GM23338 (cell line): ENCODE measurements around the gene CIRBP.

Experiments
- ETS1 ChIP-seq: IDR thresholded peaks from 2 replicates; pipeline ENCODE4 v1.6.1; 2016; ENCODE audit warnings: antibody characterized with exemption
- EZH2 ChIP-seq: fragments of 200-600 bp; sonication (generic); IDR thresholded peaks from one replicate; pipeline ENCODE4 v1.8.0; 2017; ENCODE audit warnings: antibody characterized with exemption, mild to moderate bottlenecking, low read depth; ENCODE audit not compliant: unreplicated experiment
- EZH2phosphoT487 ChIP-seq: fragments of 200-600 bp; sonication (generic); IDR thresholded peaks from one replicate; pipeline ENCODE4 v1.8.1; 2018; ENCODE audit warnings: antibody characterized with exemption; ENCODE audit not compliant: unreplicated experiment
- JUNB ChIP-seq: IDR thresholded peaks from one replicate; pipeline ENCODE4 v1.6.1; 2016; ENCODE audit warnings: antibody characterized with exemption; ENCODE audit not compliant: unreplicated experiment
- POLR2AphosphoS5 ChIP-seq: IDR thresholded peaks from 2 replicates; pipeline ENCODE4 v1.6.1; 2016; ENCODE audit warnings: antibody characterized with exemption, low read depth
- REST ChIP-seq: IDR thresholded peaks from one replicate; pipeline ENCODE4 v1.6.1; 2018; ENCODE audit warnings: antibody characterized with exemption; ENCODE audit not compliant: unreplicated experiment
- STAT1 ChIP-seq: IDR thresholded peaks from one replicate; pipeline ENCODE4 v1.6.1; 2016; ENCODE audit warnings: antibody characterized with exemption; ENCODE audit not compliant: unreplicated experiment
- ZNF114 ChIP-seq: fragments of 250-450 bp; sonication (Bioruptor Pico); IDR thresholded peaks from 2 replicates; pipeline ENCODE4 v1.5.0; 2020; ENCODE audit warnings: mild to moderate bottlenecking, moderate library complexity
- TF ChIP-seq, protein P1 (sequence below), 2 experiments: fragments of 200-600 bp in 1 of 2; sonication (generic) in 1 of 2; conservative IDR thresholded peaks; 2 replicates each; pipeline versions ENCODE4 v1.5.1 to v1.6.1; 2016 to 2017; ENCODE audit warnings: antibody characterized with exemption in 2 of 2, low read depth in 2 of 2, mild to moderate bottlenecking in 2 of 2, moderate library complexity in 1 of 2

DNA sequence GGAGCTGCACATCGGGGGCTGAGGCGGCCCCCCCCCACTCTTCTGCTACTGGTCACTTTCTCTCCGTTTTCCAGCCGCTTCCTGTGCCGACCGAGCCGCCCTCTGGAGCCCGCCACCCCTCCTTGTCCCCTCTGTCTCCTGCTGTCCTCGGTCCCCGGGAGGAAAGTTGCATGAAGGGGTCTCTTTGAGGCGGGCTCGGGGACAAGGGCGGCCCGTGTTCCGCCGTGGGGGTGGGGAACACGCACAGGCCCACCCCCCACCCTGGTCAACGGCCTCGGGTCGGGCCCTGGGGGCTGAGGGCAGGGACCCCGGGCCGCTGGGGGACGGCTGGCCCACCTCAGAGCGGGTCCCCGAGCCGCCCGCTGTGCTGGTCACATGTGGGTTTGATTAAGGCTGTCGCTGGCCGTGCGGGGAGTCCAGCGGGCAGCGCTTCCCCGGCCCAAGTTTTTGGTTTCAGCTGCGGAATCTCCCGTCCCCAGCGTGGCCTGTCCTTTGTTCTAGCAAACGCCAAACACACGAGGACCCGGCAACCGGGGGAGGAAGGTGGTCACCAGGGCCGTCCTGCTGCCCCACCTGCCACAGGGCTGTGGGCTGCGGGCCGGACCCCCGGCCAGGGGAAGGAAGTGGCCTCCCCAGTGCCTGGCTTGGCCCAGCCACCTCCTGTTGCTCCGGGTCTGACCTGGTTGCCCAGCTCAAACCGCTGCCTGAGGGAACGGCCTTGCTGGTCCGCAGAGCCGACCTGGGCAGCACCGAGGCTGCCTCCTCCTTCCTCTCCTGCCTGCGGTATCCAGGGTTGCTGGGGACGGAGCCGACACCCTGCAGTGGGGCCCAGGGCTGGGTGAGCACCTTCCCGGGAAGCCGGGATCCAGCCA is 18.5 kb downstream of the CIRBP start:
- TF ChIP-seq, protein P1, sequence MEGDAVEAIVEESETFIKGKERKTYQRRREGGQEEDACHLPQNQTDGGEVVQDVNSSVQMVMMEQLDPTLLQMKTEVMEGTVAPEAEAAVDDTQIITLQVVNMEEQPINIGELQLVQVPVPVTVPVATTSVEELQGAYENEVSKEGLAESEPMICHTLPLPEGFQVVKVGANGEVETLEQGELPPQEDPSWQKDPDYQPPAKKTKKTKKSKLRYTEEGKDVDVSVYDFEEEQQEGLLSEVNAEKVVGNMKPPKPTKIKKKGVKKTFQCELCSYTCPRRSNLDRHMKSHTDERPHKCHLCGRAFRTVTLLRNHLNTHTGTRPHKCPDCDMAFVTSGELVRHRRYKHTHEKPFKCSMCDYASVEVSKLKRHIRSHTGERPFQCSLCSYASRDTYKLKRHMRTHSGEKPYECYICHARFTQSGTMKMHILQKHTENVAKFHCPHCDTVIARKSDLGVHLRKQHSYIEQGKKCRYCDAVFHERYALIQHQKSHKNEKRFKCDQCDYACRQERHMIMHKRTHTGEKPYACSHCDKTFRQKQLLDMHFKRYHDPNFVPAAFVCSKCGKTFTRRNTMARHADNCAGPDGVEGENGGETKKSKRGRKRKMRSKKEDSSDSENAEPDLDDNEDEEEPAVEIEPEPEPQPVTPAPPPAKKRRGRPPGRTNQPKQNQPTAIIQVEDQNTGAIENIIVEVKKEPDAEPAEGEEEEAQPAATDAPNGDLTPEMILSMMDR (conservative IDR thresholded peaks at IDR 0.05; ENCODE audit: low read depth in 2 of 2) = no peak
- no peak for TF ChIP-seq EZH2phosphoT487
- no peak for TF ChIP-seq REST
- TF ChIP-seq JUNB = no peak
- TF ChIP-seq EZH2 = no peak
- TF ChIP-seq POLR2AphosphoS5 = no peak
- TF ChIP-seq ETS1 = no peak
- TF ChIP-seq ZNF114 (CRISPR knock-in tag) = no peak
- TF ChIP-seq STAT1 = no peak
